ENCODE data around the gene STC2.
"Not testable (repeated sequence)": the region's sequence is repeated elsewhere in the genome, so short reads cannot be mapped to it uniquely, and the experiment has no call there.

STC2 gene, protein sequence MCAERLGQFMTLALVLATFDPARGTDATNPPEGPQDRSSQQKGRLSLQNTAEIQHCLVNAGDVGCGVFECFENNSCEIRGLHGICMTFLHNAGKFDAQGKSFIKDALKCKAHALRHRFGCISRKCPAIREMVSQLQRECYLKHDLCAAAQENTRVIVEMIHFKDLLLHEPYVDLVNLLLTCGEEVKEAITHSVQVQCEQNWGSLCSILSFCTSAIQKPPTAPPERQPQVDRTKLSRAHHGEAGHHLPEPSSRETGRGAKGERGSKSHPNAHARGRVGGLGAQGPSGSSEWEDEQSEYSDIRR

GRCh38 chr5:173327948-173328843, at the start of gene STC2:
Gene STC2, minus strand, starts transcription at chr5:173328414. Its CDS starts 221 bp downstream, at chr5:173328193.
- DNase-seq (ENCODE audit: extremely low read depth in 1 of 2, low read depth in 1 of 2) = no peak

DNA sequence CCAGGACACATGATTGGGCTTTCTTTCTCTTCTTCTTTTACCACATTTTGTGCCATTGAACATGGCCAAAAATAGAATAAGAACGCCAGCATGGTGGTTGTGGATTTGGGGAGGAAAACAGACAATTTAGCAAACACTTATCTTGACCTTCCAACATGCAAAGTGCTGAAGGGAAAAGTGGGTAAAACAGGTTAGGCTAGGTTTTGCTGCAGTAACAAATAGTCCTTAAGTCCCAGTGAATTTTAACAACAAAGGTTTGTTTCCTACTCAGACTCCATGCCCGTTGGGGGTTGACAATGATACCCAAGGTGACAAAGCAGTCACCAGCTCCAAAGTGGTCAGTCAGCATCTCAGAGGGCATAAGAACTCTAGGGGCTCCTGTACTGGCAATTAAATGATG, 43.2 kb upstream of the STC2 start:
- DNase-seq (ENCODE audit: extremely low read depth in 1 of 2, low read depth in 1 of 2) = no peak

GRCh38 chr5:173363406-173363805, 35.2 kb upstream of the STC2 start:
- not testable (repeated sequence) for DNase-seq (ENCODE audit: extremely low read depth in 1 of 2, low read depth in 1 of 2)

DNA sequence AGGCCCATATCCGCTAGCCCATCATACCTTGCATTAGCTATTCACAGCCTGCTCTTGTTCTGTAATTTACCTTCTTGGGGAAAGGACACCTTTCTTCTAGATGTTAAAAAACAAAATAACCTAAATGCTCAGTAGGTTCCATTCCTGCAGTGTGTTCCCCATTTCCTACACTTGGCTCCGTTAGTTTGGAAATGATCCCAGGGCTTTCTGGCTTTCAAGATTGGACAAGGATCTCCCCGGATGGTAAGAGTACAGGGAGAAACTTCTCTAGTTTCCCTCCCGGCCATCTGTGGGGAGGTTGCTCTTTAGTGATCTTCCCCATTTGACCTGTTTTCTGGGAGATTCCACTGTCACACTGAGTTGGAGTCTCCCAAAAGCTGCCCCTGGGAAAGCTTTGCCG, 27.3 kb upstream of the STC2 start:
- no peak for DNase-seq (ENCODE audit: extremely low read depth in 1 of 2, low read depth in 1 of 2)

- DNase-seq (ENCODE audit: extremely low read depth in 1 of 2, low read depth in 1 of 2) = no peak
These were observed 26.4 kb upstream of the STC2 start for GRCh38 chr5:173354645-173355044.

DNA sequence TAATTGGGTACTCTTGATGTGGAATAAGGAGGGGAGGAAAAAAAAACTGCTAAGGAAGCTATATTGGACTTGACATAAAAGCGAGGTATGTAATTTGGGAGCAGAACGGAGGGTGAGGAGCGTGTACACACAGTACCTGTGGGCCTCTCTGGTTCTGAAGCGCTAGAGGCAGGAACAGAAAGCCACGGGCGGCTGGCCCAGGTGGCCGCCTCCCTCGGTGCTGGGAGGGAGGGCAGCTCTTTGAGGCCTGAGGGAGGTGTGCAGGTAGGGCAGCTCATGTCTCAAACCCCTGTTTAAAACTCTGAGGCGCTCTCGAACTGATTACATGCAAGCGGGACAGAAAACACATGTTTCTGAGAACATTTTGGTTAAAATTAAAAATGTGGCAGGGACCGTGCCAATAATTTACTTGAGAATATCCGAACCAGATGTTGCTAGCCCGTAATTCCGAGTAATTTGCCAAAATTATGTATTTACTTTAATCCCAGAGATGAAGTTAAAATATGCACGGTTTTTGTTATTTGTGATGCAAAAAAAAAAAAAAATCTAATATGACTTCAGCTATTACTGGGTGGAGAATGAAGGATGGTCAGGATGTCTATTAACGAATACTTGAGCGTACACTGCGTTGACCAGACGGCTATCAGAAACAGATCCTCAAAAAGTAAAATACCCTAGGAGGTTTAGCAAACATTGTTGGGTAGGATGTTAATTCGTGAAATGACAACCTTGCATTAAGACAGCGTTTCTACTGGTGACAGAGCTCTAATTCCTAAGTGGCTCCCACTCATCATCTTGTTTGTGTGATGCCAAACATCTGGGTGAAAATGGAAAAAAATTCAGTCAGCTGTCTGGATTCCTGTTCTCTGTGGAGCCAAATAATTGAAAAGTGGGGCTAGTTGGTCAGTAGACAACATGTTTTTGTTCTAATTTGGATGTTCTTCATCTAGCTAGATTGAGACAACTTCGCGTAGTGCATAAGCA, 24.4 kb upstream of the STC2 start:
- DNase-seq (ENCODE audit: extremely low read depth in 1 of 2, low read depth in 1 of 2) = no peak

DNA sequence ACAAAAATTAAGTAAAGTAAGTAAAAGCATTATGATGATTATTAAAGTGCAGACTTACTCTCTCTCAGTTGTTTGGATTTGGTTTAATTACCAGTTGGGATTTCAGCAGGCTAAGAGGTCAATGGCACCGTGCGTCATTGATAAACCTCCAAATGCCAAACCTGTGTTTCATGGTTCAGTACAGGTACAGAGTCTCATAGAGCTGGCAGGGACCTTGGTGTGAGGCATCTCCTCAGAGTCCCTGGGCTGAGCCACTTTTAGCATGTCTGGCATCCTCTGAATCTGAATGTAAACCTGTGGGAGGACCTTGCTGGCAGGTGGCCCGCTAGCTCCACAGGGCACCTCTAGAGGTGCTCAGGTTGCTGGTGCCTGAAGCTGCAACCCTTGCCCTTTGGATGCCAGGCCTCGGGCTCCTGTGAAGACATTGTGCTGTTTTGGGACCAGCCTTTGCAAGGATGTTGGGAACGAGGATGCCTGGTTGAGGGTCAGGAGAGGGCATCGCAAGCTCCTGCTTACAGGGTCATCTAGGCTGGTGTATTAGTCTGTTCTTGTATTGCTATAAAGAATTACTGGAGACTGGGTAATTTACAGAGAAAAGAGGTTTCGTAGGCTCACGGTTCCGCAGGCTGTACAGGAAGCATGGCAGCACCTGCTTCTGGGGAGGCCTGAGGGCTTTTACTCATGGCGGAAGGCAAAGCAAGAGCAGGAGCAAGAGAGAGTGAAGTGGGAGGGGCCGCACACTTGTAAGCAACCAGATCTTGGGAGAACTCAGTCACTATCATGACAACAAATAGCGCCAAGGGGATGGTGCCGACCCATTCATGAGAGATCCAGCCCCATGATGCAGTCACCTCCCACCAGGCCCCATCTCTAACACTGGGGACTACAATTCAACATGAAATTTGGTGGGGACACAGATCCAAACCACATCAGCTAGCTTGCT, 14.9 kb upstream of the STC2 start:
- no peak for DNase-seq (ENCODE audit: extremely low read depth in 1 of 2, low read depth in 1 of 2)

- DNase-seq (ENCODE audit: extremely low read depth in 1 of 2, low read depth in 1 of 2) = no peak
These were observed 13.8 kb upstream of the STC2 start for GRCh38 chr5:173341961-173342430.

GRCh38 chr5:173340984-173341383, 12.8 kb upstream of the STC2 start:
- DNase-seq (ENCODE audit: extremely low read depth in 1 of 2, low read depth in 1 of 2) = no peak

DNA sequence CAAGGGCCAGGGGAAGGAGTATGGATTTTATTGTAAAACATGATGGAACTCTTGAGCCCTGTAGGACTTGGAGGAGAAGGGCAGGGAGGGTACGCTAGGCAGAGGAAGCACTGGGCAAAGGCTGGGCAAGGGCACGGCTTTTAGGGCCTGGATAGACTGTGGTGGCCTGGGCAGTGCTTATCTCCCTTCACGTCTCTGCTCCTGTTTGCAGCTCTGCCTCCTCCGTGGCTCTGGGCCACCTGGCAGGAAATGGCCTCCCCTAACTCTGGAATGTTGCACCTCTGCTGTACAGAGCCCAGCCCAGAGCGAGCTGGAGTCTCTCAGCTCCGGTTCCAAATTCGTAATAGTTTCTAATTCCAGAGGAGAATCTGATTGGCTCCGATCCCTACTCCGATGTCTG, 12.2 kb upstream of the STC2 start:
- DNase-seq (ENCODE audit: extremely low read depth in 1 of 2, low read depth in 1 of 2) = no peak

GRCh38 chr5:173339286-173339685, 11.1 kb upstream of the STC2 start:
- no peak for DNase-seq (ENCODE audit: extremely low read depth in 1 of 2, low read depth in 1 of 2)

- DNase-seq (ENCODE audit: extremely low read depth in 1 of 2, low read depth in 1 of 2) = no peak
These were observed 10.3 kb upstream of the STC2 start for GRCh38 chr5:173338380-173339015.

DNA sequence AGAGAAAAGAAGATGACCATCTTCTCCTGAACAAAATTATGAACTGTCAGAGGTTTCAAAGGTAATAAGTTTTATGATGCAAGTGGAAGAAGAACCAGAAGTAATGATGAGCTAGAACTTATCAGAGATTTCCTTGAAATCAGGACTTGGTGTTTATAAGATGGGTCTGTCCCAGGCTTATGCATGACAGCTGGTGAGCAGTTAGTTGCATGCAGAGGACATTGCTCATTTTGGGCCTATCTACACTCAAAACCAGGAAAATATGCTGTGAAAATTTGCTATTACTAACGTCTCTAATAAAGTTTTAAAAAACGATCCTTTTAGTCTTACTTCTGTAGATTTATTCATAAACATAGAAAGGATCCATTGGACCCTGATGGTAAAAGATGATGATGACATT, 6.6 kb upstream of the STC2 start:
- no peak for DNase-seq (ENCODE audit: extremely low read depth in 1 of 2, low read depth in 1 of 2)

DNA sequence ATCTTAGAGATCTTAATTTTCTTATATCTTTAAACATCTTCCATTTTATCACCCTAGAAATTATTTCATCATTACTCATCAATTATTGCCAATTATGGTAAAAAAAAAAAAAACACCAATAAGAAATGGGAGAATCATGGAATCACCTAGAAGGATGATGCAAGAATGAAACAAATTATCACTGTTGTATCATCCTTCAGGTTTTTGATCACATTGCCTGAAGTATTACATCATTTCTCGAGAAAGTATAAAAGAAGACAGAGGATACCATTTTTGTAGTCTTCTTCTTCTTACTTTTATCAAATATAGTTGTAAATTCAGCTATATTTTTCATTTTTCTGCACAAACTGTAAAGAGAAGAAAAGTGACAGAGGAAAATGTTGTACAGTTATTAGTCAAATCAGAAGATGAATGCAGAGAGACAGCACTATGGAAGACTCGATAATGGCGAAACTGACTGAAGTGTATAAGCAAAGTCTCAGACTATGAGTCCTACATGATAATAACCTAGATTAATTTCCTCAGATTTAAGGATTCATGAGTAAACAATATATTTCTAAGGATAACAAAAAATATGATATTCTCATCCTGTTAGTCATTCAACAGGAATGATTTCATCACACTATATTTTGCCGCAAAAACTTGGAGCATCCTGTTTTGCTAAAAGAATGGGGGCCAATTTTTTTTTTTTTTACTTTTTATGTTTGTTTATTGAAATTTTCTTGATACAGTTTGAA, 5.9 kb upstream of the STC2 start:
- no peak for DNase-seq (ENCODE audit: extremely low read depth in 1 of 2, low read depth in 1 of 2)

DNA sequence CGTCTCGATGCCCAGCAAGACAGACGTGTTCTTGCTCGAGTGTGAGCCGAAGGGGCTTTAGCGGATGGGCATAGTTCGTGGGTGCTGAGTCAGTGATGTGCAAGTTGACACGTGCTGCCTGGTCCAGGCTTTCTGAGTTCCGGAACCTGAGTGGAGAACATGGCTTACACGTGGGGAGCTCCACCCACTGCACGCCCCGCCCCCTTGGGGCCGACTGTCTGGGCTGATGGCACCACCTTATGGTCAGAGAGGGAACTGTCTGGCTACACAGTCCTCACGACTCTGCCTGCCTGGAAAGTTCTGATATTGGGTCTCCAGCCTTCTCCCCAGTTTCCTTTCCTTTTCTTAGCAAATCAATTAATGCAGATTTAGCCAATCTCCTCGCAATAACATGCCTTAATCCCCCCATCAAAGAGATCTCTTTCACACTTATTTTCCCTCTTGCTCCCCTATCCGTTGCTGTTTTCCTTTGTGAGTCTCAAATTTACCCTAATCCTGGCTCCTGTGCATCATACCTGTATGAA, 3.8 kb upstream of the STC2 start:
- peak in 1 of 2 donors; percentile 39 for DNase-seq (ENCODE audit: extremely low read depth in 1 of 2, low read depth in 1 of 2)

DNA sequence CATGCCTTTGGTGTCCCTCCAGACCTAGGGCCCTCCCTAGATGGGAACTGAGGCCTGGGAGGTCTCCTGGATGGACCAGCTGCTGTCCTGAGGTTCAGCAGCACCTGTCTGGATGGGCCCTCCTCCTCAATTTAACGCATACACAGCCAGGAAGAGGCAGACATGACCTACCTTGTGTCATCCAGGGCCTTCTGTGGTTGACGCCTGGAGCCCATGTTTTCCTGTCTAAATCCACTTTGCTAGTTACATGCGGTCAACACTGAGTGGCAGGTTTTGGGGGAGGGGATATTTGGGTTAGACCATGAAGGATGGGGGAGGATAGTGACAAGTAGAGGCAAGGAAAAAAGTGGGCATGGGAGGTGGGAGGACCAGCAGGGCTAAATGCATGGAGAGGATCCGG, 3.1 kb upstream of the STC2 start:
- DNase-seq (ENCODE audit: extremely low read depth in 1 of 2, low read depth in 1 of 2) = no peak

GRCh38 chr5:173330338-173331206, 2.4 kb upstream of the STC2 start:
- no peak for DNase-seq (ENCODE audit: extremely low read depth in 1 of 2, low read depth in 1 of 2)
